H1 (cell line): ENCODE measurements around the gene LRRC3C.
"Not testable (repeated sequence)": the region's sequence is repeated elsewhere in the genome, so short reads cannot be mapped to it uniquely, and the experiment has no call there.

Experiments used
- POLR2A ChIP-seq, 2 experiments: IDR thresholded peaks; 1 replicate in 1 of 2; 2 replicates in 1 of 2; pipeline ENCODE4 v1.6.1; 2011; ENCODE audit warnings: low read depth in 2 of 2, low read length in 2 of 2, mild to moderate bottlenecking in 2 of 2; ENCODE audit errors: control extremely low read depth in 1 of 2
- TF ChIP-seq, protein P1 (sequence below), 3 experiments: IDR thresholded peaks; 1 replicate in 2 of 3; 2 replicates in 1 of 3; pipeline versions ENCODE4 v1.5.1 to v1.6.1; 2011; ENCODE audit warnings: low read length in 3 of 3, mild to moderate bottlenecking in 3 of 3, inconsistent platforms in 2 of 3, low read depth in 1 of 3, moderate library complexity in 1 of 3; ENCODE audit not compliant: insufficient read depth in 1 of 3; ENCODE audit errors: control extremely low read depth in 1 of 3

DNA sequence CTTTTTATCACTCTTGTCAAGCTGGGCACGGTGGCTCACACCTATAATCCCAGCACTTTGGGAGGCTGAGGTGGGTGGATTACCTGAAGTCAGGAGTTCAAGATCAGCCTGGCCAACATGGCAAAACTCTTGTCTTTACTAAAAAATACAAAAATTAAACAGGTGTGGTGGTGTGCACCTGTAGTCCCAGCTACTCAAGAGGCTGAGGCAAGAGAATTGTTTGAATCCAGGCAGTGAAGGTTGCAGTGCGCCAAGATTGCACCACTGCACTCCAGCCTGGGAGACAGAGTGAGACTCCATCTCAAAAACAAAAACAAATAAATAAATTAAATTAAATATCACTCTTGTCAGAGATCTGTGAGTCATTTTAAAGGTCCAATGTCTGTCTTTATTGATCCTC is 25.5 kb upstream of the LRRC3C start:
- TF ChIP-seq, protein P1, sequence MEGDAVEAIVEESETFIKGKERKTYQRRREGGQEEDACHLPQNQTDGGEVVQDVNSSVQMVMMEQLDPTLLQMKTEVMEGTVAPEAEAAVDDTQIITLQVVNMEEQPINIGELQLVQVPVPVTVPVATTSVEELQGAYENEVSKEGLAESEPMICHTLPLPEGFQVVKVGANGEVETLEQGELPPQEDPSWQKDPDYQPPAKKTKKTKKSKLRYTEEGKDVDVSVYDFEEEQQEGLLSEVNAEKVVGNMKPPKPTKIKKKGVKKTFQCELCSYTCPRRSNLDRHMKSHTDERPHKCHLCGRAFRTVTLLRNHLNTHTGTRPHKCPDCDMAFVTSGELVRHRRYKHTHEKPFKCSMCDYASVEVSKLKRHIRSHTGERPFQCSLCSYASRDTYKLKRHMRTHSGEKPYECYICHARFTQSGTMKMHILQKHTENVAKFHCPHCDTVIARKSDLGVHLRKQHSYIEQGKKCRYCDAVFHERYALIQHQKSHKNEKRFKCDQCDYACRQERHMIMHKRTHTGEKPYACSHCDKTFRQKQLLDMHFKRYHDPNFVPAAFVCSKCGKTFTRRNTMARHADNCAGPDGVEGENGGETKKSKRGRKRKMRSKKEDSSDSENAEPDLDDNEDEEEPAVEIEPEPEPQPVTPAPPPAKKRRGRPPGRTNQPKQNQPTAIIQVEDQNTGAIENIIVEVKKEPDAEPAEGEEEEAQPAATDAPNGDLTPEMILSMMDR (IDR thresholded peaks at IDR 0.05; ENCODE audit: control extremely low read depth in 1 of 3, insufficient read depth in 1 of 3, low read depth in 1 of 3, low read length in 3 of 3) = not testable (repeated sequence)
- not testable (repeated sequence) for TF ChIP-seq POLR2A (IDR thresholded peaks at IDR 0.05; ENCODE audit: control extremely low read depth in 1 of 2, low read depth in 2 of 2, low read length in 2 of 2)
